GM12878 (cell line): ENCODE data around the gene ZMYND11. TPM values are rescaled to one million over a fixed set of nuclear protein-coding genes. Genes with fewer than 3 reads are reported as not detected.

Source experiments
- ATAC-seq: fragments of 200-7000 bp; cut with Tn5 transposase; 3 replicates; pipeline ENCODE4 v1.9.1; 2020; ENCODE audit warnings: mild to moderate bottlenecking, moderate library complexity
- BruUV-seq: library from RNA; stranded (reverse); fragments of 400-500 nt; replicated peaks from 2 replicates; lab custom pipeline; 2021; lab: Mats Ljungman, UMichigan
- CTCF ChIA-PET: fragments of 300-600 bp; sonication (Branson Sonifier 250); formaldehyde crosslinking; extraction: SDS; loops from one replicate; lab custom pipeline; 2021; ENCODE audit warnings: inconsistent platforms; lab: Yijun Ruan, JAX
- POLR2A ChIA-PET: fragments of 350-600 bp; formaldehyde crosslinking; extraction: SDS; loops from one replicate; lab custom pipeline; 2021; ENCODE audit warnings: inconsistent platforms; lab: Charles Lee
- RAD21 ChIA-PET: fragments of 300-600 bp; sonication (Branson Sonifier 250); formaldehyde crosslinking; loops from one replicate; lab custom pipeline; 2023; ENCODE audit warnings: antibody characterized with exemption; ENCODE audit not compliant: unreplicated experiment; lab: Charles Lee
- SMC1A ChIA-PET: fragments of 300-600 bp; sonication (Branson Sonifier 250); formaldehyde crosslinking; loops from one replicate; lab custom pipeline; 2023; ENCODE audit not compliant: unreplicated experiment, uncharacterized antibody; lab: Charles Lee
- DNase-seq: peaks from one replicate; pipeline ENCODE4 v3.0.0-alpha.2; 2011; ENCODE audit warnings: low read depth, low spot score
- FAIRE-seq: peaks from 3 replicates; lab custom pipeline; 2011; peaks lifted over from hg19 to GRCh38; lab: Jason Lieb, UNC
- H2AFZ ChIP-seq: 2 replicates; pipeline ENCODE4 v1.6.0; 2011; ENCODE audit warnings: low read depth, low read length, control low read depth; ENCODE audit not compliant: control insufficient read depth
- H3K27ac ChIP-seq: 2 replicates; pipeline ENCODE4 v1.5.1; 2011; ENCODE audit warnings: control low read depth; ENCODE audit not compliant: control insufficient read depth, insufficient read depth
- H3K27me3 ChIP-seq, 2 experiments: replicated peaks in 1 of 2; 2 replicates each; pipeline versions ENCODE4 v1.6.0 to v1.6.1; 2011; ENCODE audit warnings: low read length in 1 of 2; ENCODE audit not compliant: control insufficient read depth in 2 of 2, insufficient read depth in 2 of 2
- H3K36me3 ChIP-seq, 2 experiments: 2 replicates each; pipeline ENCODE4 v1.5.1; 2011; ENCODE audit warnings: low read length in 1 of 2; ENCODE audit not compliant: control insufficient read depth in 2 of 2, insufficient read depth in 2 of 2
- H3K4me1 ChIP-seq: 2 replicates; pipeline ENCODE4 v1.6.1; 2011; ENCODE audit warnings: mild to moderate bottlenecking, low read length, moderate library complexity, mixed read lengths; ENCODE audit not compliant: control insufficient read depth, insufficient read depth
- H3K4me2 ChIP-seq: 2 replicates; pipeline ENCODE4 v1.6.0; 2011; ENCODE audit warnings: control low read depth; ENCODE audit not compliant: control insufficient read depth, insufficient read depth
- H3K4me3 ChIP-seq: fragments of 200-600 bp; sonication (generic); 2 replicates; pipeline ENCODE4 v1.5.1; 2016
- H3K79me2 ChIP-seq: 2 replicates; pipeline ENCODE4 v1.6.0; 2011; ENCODE audit warnings: low read length; ENCODE audit not compliant: control insufficient read depth, insufficient read depth
- H3K9ac ChIP-seq: 2 replicates; pipeline ENCODE4 v1.8.0; 2011; ENCODE audit warnings: low read length, control low read depth, mixed read lengths; ENCODE audit not compliant: control insufficient read depth, insufficient read depth
- H3K9me3 ChIP-seq: replicated peaks from 3 replicates; pipeline ENCODE4 v1.5.1; 2011; ENCODE audit warnings: mild to moderate bottlenecking, low read length; ENCODE audit not compliant: control insufficient read depth, insufficient read depth
- H4K20me1 ChIP-seq: 2 replicates; pipeline ENCODE4 v1.6.0; 2011; ENCODE audit not compliant: control insufficient read depth, insufficient read depth
- BMI1 ChIP-seq: fragments of 450-650 bp; IDR thresholded peaks from 2 replicates; pipeline ENCODE4 v1.6.1; 2016; ENCODE audit warnings: mild to moderate bottlenecking, moderate library complexity, borderline replicate concordance
- CBFB ChIP-seq: IDR thresholded peaks from 2 replicates; pipeline ENCODE4 v1.6.1; 2016; ENCODE audit warnings: antibody characterized with exemption, low read depth
- IRF4 ChIP-seq: IDR thresholded peaks from 2 replicates; pipeline ENCODE4 v1.6.1; 2011; ENCODE audit warnings: low read depth, low read length
- NRF1 ChIP-seq: conservative IDR thresholded peaks from 2 replicates; pipeline ENCODE4 v1.6.1; 2011; ENCODE audit warnings: mild to moderate bottlenecking, low read depth, low read length, improper control_type of control experiment
- SP1 ChIP-seq: IDR thresholded peaks from one replicate; pipeline ENCODE4 v1.6.1; 2011; ENCODE audit warnings: low read depth, low read length
- WGBS: methylation state at CpG from one replicate; pipeline ENCODE4 v1.1.6; 2016; ENCODE audit warnings: low lambda C conversion rate; ENCODE audit not compliant: insufficient replicate concordance, insufficient coverage; ENCODE audit errors: missing lambda C conversion rate; 5-methylcytosine and 5-hydroxymethylcytosine counted together
- in situ Hi-C: fragments of 300-500 bp; cut with MboI; formaldehyde crosslinking; loops from 9 replicates; pipeline ENCODE4 v1.14.3; 2018; ENCODE audit warnings: mixed read lengths
- intact Hi-C: fragments of 100-400 bp; cut with micrococcal nuclease; formaldehyde crosslinking; loops from one replicate; pipeline ENCODE4 v1.14.2; 2022; ENCODE audit not compliant: unreplicated experiment
- polyA plus RNA-seq, 11 experiments: library from polyadenylated mRNA; depleted of rRNA in 4 of 11; unstranded in 6 of 11; stranded (reverse) in 5 of 11; fragments of >200 nt; fragmentation: Nextera tagmentation in 4 of 11; fragmentation: Illumina TruSeq in 1 of 11; extraction: Ambion mirVana in 4 of 11; extraction: Trizol in 1 of 11; gene quantifications; 1 replicate in 1 of 11; 2 replicates in 10 of 11; pipeline versions ENCODE4 v1.2.1 to v1.2.3, GENCODE V29; 2011 to 2016; ENCODE audit warnings: inconsistent platforms in 2 of 11, missing spikeins in 2 of 11, low read depth in 1 of 11
- total RNA-seq, 4 experiments: library from RNA; depleted of rRNA in 3 of 4; stranded (reverse); fragments of >200 nt in 3 of 4; fragmentation: Illumina TruSeq in 1 of 4; extraction: Trizol in 1 of 4; gene quantifications; 2 replicates each; pipeline versions ENCODE4 v1.2.1 to v1.2.3, GENCODE V29; 2013 to 2021

Gene ZMYND11
- total and polyA plus RNA-seq, 10 of the 15 experiments (the other 5 are each of a cell fraction or from before 2014, with no cell fraction given): 3.3 to 24.4 (median 13.1) TPM

DNA sequence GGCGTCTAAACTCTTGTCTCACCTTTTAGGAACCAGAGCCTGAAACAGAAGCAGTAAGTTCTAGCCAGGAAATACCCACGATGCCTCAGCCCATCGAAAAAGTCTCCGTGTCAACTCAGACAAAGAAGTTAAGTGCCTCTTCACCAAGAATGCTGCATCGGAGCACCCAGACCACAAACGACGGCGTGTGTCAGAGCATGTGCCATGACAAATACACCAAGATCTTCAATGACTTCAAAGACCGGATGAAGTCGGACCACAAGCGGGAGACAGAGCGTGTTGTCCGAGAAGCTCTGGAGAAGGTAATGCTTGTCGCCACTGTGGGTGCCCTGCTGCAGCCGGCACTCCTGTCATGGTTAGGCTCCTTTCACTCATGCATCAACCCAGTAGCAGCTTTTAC, 113.1 kb downstream of the ZMYND11 start:
- Histone ChIP-seq H3K4me3 (no peak overlapping the region), H3K27me3 (no peaks in the 10 kb centered on the region), H3K9me3 (no peaks in the 10 kb centered on the region), H3K9ac (no peak overlapping the region), H3K4me1 (no peaks in the 10 kb centered on the region), H3K4me2 (no peak overlapping the region), H3K27ac (no peak overlapping the region), H4K20me1 (no peaks in the 10 kb centered on the region), H2AFZ (no peak overlapping the region), H3K79me2 (no peaks in the 10 kb centered on the region), H3K36me3 (peaks cover 2 to 9% of the 10 kb centered on the region in 2 experiments; a peak in 3 of 4 replicates)
- no peak for TF ChIP-seq BMI1
- TF ChIP-seq SP1: no peak
- BruUV-seq: no TSS peak
- 97% methylated on average over 15 of the region's 15 CpGs for WGBS
- CTCF ChIA-PET: no interaction called here
- SMC1A ChIA-PET: no interaction called here
- ATAC-seq: no peak
- POLR2A ChIA-PET: no interaction called here
- intact Hi-C loops: no loop called here
- in situ Hi-C loops: no loop called here
- no peak for FAIRE-seq
- RAD21 ChIA-PET: no interaction called here
- no peak for DNase-seq

DNA sequence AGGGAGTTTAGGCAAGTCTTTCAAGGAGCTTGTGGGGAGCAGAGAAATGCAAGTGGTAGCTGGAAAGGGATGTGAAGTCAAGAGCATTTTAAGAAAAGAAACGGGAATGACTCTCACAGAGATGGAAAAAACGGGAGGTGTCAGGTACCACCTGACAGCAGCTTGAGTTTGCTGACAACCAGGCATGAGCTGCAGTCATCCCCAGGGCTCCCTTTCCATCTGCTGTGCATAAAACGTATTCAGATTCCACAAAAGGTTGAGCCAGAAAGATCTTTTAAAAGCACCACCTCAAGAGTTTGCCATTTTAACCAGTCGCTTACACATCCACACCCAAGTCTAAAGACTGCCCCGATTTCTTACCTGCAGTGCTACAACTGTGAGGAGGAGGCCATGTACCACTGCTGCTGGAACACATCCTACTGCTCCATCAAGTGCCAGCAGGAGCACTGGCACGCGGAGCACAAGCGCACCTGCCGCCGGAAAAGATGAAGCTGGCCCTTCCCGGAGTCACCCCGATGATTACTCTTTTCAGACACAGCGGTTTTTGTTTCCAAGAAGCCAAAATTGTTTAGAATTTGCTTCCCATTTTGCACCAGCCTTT, 116.8 kb downstream of the ZMYND11 start:
- Histone ChIP-seq H3K4me2 (no peak overlapping the region), H3K27me3 (no peaks in the 10 kb centered on the region), H3K9ac (no peak overlapping the region), H4K20me1 (no peaks in the 10 kb centered on the region), H3K27ac (no peak overlapping the region), H3K9me3 (no peaks in the 10 kb centered on the region), H3K79me2 (no peaks in the 10 kb centered on the region), H3K4me1 (no peaks in the 10 kb centered on the region), H3K4me3 (no peak overlapping the region), H3K36me3 (peaks cover 2 to 11% of the 10 kb centered on the region in 2 experiments; a peak in 3 of 4 replicates), H2AFZ (no peak overlapping the region)
- in situ Hi-C loops: no loop called here
- POLR2A ChIA-PET: no interaction called here
- intact Hi-C loops: no loop called here
- 99% methylated on average over 13 of the region's 13 CpGs for WGBS
- no peak for DNase-seq
- CTCF ChIA-PET: no interaction called here
- no TSS peak for BruUV-seq
- FAIRE-seq: no peak
- TF ChIP-seq NRF1 (no peak), IRF4 (no peak), CBFB (no peak)
- SMC1A ChIA-PET: no interaction called here
- RAD21 ChIA-PET: no interaction called here
- no peak for ATAC-seq
